Mesendoderm (in vitro differentiated cells): ENCODE measurements around the gene GLDC.

Experiments used
- DNase-seq: peaks from one replicate; pipeline ENCODE4 v3.0.0; 2013
- H2AK5ac ChIP-seq: 2 replicates; pipeline ENCODE4 v1.6.1; 2013; ENCODE audit warnings: low read length, inconsistent platforms
- H2BK120ac ChIP-seq: 2 replicates; pipeline ENCODE4 v1.6.1; 2013; ENCODE audit warnings: low read depth, mild to moderate bottlenecking, low read length, moderate library complexity, mixed read lengths
- H2BK15ac ChIP-seq: replicated peaks from 2 replicates; pipeline ENCODE4 v1.6.1; 2013; ENCODE audit warnings: low read depth, mild to moderate bottlenecking, moderate library complexity
- H2BK5ac ChIP-seq: 2 replicates; pipeline ENCODE4 v1.6.1; 2013; ENCODE audit warnings: low read length, inconsistent platforms
- H3K18ac ChIP-seq: 2 replicates; pipeline ENCODE4 v1.6.1; 2013; ENCODE audit warnings: mild to moderate bottlenecking, low read length, mixed read lengths
- H3K23ac ChIP-seq: one replicate; pipeline ENCODE4 v1.6.1; 2013; ENCODE audit warnings: low read length
- H3K27ac ChIP-seq: 2 replicates; pipeline ENCODE4 v1.5.1; 2013; ENCODE audit warnings: low read depth, mild to moderate bottlenecking, inconsistent platforms, low read length, moderate library complexity
- H3K27me3 ChIP-seq: 2 replicates; pipeline ENCODE4 v1.6.1; 2013; ENCODE audit warnings: low read length, control low read depth, mild to moderate bottlenecking, inconsistent platforms; ENCODE audit not compliant: insufficient read depth, poor library complexity
- H3K36me3 ChIP-seq: 2 replicates; pipeline ENCODE4 v1.6.1; 2013; ENCODE audit warnings: low read length, inconsistent platforms; ENCODE audit not compliant: control insufficient read depth, insufficient read depth
- H3K4ac ChIP-seq: one replicate; pipeline ENCODE4 v1.6.1; 2013; ENCODE audit warnings: low read depth, mild to moderate bottlenecking, low read length, moderate library complexity
- H3K4me1 ChIP-seq: 2 replicates; pipeline ENCODE4 v1.6.1; 2013; ENCODE audit warnings: low read depth, low read length, inconsistent platforms; ENCODE audit not compliant: control insufficient read depth
- H3K4me2 ChIP-seq: 2 replicates; pipeline ENCODE4 v1.6.1; 2013; ENCODE audit warnings: low read length
- H3K4me3 ChIP-seq: 2 replicates; pipeline ENCODE4 v1.5.1; 2013; ENCODE audit warnings: mild to moderate bottlenecking, low read length
- H3K56ac ChIP-seq: one replicate; pipeline ENCODE4 v1.6.1; 2013; ENCODE audit warnings: low read length
- H3K79me1 ChIP-seq: 2 replicates; pipeline ENCODE4 v1.6.1; 2013; ENCODE audit warnings: low read length, inconsistent platforms
- H3K79me2 ChIP-seq: 2 replicates; pipeline ENCODE4 v1.6.1; 2013; ENCODE audit warnings: mild to moderate bottlenecking, low read length; ENCODE audit not compliant: control insufficient read depth, insufficient read depth
- H3K9ac ChIP-seq: 2 replicates; pipeline ENCODE4 v1.6.1; 2013; ENCODE audit warnings: low read length, inconsistent platforms
- H4K5ac ChIP-seq: one replicate; pipeline ENCODE4 v1.6.1; 2013; ENCODE audit warnings: low read length
- H4K8ac ChIP-seq: one replicate; pipeline ENCODE4 v1.6.1; 2013; ENCODE audit warnings: low read depth, mild to moderate bottlenecking, control low read depth, low read length, moderate library complexity
- WGBS: extraction: QIAGEN DNeasy Blood & Tissue Kit; methylation state at CpG from one replicate; pipeline ENCODE4 v1.1.7; 2013; ENCODE audit warnings: low lambda C conversion rate, missing lambda C conversion rate; ENCODE audit not compliant: insufficient coverage; ENCODE audit errors: extremely low coverage; 5-methylcytosine and 5-hydroxymethylcytosine counted together

The GLDC gene

DNA sequence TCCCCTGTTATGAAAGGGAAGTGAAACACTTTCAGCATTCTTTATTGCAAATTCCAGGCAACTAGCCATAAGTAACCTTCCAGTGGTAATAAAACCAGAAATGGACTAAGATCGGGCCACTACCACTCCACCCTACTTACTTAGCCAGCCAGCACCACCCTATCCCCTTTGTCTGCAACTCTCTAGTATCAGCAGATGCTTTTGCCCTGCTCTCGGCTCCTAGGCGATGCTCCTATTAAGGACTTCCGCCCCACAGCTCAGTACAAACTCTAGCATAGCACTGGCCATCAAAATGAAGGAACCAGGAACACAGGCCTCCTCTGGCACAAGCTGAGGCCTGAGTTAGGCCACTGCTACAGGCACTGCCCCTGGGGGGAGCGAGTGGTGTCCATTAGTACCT is 81.2 kb downstream of the GLDC start:
- WGBS: no CpG with 5 or more reads among the region's 5 CpGs
- no peak overlapping the region for H2BK120ac ChIP-seq

DNA sequence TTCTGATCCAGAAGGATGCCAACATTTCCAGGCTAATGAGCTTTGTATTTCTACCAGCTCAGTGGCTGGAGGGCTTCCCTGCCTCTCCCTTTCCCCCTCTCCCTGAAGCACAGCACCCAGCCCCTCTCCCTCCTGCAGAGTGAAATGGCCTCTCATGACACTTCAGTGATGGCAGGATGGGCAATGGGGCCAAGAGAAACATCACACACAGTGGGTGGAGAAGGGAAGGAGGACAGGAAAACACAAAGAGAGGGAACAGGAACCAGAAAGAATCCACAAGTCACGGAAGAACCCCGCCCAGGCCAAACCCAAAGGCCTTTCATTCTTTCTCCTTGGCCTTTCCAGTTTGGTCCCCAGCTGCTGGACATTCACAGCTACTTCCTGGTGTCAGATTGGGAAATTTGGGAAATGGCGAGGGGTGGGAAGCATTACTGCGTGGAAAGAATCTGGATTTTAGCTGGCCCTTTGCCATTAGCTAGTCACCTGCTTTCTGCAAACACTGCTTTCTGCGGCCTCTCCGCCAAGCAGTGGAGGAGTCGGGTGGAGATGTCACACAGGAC is 82.6 kb downstream of the GLDC start:
- no peak for DNase-seq
- no peak overlapping the region for H3K27ac ChIP-seq
- no peak overlapping the region for H2BK5ac ChIP-seq
- no peak overlapping the region for H3K56ac ChIP-seq
- H3K4me2 ChIP-seq: no peak overlapping the region
- no peak overlapping the region for H2AK5ac ChIP-seq
- no peaks in the 10 kb centered on the region for H3K27me3 ChIP-seq
- no peak overlapping the region for H4K5ac ChIP-seq
- H3K36me3 ChIP-seq: no peaks in the 10 kb centered on the region
- no peak overlapping the region for H2BK15ac ChIP-seq
- no peak overlapping the region for H3K23ac ChIP-seq
- H3K79me1 ChIP-seq: no peaks in the 10 kb centered on the region
- H3K18ac ChIP-seq: no peak overlapping the region
- H3K79me2 ChIP-seq: no peaks in the 10 kb centered on the region
- H3K4me3 ChIP-seq: no peak overlapping the region
- no peak overlapping the region for H3K9ac ChIP-seq
- H3K4me1 ChIP-seq: no peaks in the 10 kb centered on the region
- no peak overlapping the region for H4K8ac ChIP-seq
- H2BK120ac ChIP-seq: no peak overlapping the region
- H3K4ac ChIP-seq: no peak overlapping the region
- WGBS: no CpG with 5 or more reads among the region's 7 CpGs

More for the DNA sequence above, 81.2 kb downstream of the GLDC start:
- Histone ChIP-seq H3K56ac (no peak overlapping the region), H3K36me3 (no peaks in the 10 kb centered on the region), H3K4ac (no peak overlapping the region), H3K4me2 (no peak overlapping the region), H3K4me3 (no peak overlapping the region), H2AK5ac (no peak overlapping the region), H2BK5ac (no peak overlapping the region), H3K18ac (no peak overlapping the region), H2BK15ac (no peak overlapping the region), H4K5ac (no peak overlapping the region), H3K4me1 (no peaks in the 10 kb centered on the region), H4K8ac (no peak overlapping the region), H3K27me3 (no peaks in the 10 kb centered on the region), H3K9ac (no peak overlapping the region), H3K79me1 (no peaks in the 10 kb centered on the region), H3K27ac (no peak overlapping the region), H3K79me2 (no peaks in the 10 kb centered on the region), H3K23ac (no peak overlapping the region)
- no peak for DNase-seq

- no peak overlapping the region for H4K5ac ChIP-seq
- no peak overlapping the region for H3K4ac ChIP-seq
- H3K36me3 ChIP-seq: no peaks in the 10 kb centered on the region
- no peak overlapping the region for H2AK5ac ChIP-seq
- H3K27ac ChIP-seq: no peak overlapping the region
- no peaks in the 10 kb centered on the region for H3K79me1 ChIP-seq
- H4K8ac ChIP-seq: no peak overlapping the region
- no peaks in the 10 kb centered on the region for H3K27me3 ChIP-seq
- H2BK120ac ChIP-seq: no peak overlapping the region
- H3K4me3 ChIP-seq: no peak overlapping the region
- no peak overlapping the region for H2BK5ac ChIP-seq
- H3K79me2 ChIP-seq: no peaks in the 10 kb centered on the region
- no peak overlapping the region for H3K4me2 ChIP-seq
- no peaks in the 10 kb centered on the region for H3K4me1 ChIP-seq
- no peak overlapping the region for H3K23ac ChIP-seq
- no peak overlapping the region for H3K56ac ChIP-seq
- no peak overlapping the region for H3K18ac ChIP-seq
- DNase-seq: no peak
- H2BK15ac ChIP-seq: no peak overlapping the region
- H3K9ac ChIP-seq: no peak overlapping the region
Observed at GRCh38 chr9:6562201-6562600, 83.3 kb downstream of the GLDC start.

GRCh38 chr9:6557883-6558616 is 87.5 kb downstream of the GLDC start:
- H3K23ac ChIP-seq: no peak overlapping the region
- H3K36me3 ChIP-seq: no peaks in the 10 kb centered on the region
- H3K4me2 ChIP-seq: no peak overlapping the region
- H3K18ac ChIP-seq: no peak overlapping the region
- H3K79me2 ChIP-seq: no peaks in the 10 kb centered on the region
- no peak overlapping the region for H2BK5ac ChIP-seq
- no peak overlapping the region for H3K56ac ChIP-seq
- DNase-seq: peak; percentile 21
- H3K27ac ChIP-seq: no peak overlapping the region
- no peak overlapping the region for H2BK120ac ChIP-seq
- H2AK5ac ChIP-seq: no peak overlapping the region
- H3K79me1 ChIP-seq: no peaks in the 10 kb centered on the region
- WGBS: no CpG with 5 or more reads among the region's 9 CpGs
- no peaks in the 10 kb centered on the region for H3K4me1 ChIP-seq
- no peak overlapping the region for H3K9ac ChIP-seq
- no peaks in the 10 kb centered on the region for H3K27me3 ChIP-seq
- H4K8ac ChIP-seq: no peak overlapping the region
- no peak overlapping the region for H4K5ac ChIP-seq
- no peak overlapping the region for H2BK15ac ChIP-seq
- no peak overlapping the region for H3K4ac ChIP-seq
- H3K4me3 ChIP-seq: no peak overlapping the region

GRCh38 chr9:6553866-6554265 is 91.7 kb downstream of the GLDC start:
- WGBS: no CpG with 5 or more reads among the region's 1 CpG
- Histone ChIP-seq H3K27ac (no peak overlapping the region), H2AK5ac (no peak overlapping the region), H2BK120ac (no peak overlapping the region), H3K79me2 (no peaks in the 10 kb centered on the region), H2BK15ac (no peak overlapping the region), H3K23ac (no peak overlapping the region), H3K36me3 (no peaks in the 10 kb centered on the region), H3K56ac (no peak overlapping the region), H3K18ac (no peak overlapping the region), H3K4ac (no peak overlapping the region), H3K4me3 (no peak overlapping the region), H3K9ac (no peak overlapping the region), H3K27me3 (no peaks in the 10 kb centered on the region), H4K5ac (no peak overlapping the region), H2BK5ac (no peak overlapping the region), H3K79me1 (no peaks in the 10 kb centered on the region), H4K8ac (no peak overlapping the region), H3K4me1 (no peaks in the 10 kb centered on the region), H3K4me2 (no peak overlapping the region)
- DNase-seq: no peak
